ENCODE results near the gene PRCP. TPM values are rescaled to one million over a fixed set of nuclear protein-coding genes. Genes with fewer than 3 reads are reported as not detected.

PRCP gene
- total and polyA plus RNA-seq, 4 donors = 27.3 to 55.2 (median 41.2) TPM

DNA sequence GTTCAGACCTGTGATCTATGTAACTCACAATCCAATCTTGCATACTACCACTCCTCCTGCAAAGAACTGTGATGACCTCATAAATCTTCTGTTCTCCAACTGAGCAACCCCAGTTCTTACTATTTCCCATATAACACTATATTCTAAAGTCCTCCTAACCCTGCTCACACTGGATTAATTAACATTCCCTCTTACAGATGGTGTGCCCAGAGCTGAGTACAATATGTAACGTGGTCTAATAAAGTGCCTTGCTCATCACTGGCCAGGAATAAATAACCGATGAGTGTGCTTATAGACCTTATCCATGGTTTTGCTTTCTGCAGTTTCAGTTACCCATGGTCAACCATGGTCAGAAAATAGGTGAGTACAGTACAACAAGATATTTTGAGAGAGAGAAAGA, 28.6 kb downstream of the PRCP start:
- 97% methylated on average over 2 of the region's 2 CpGs for WGBS
- Histone ChIP-seq H3K4me3 (ENCODE audit: low read depth in 1 of 3, low read length in 3 of 3) (no peak overlapping the region), H3K36me3 (ENCODE audit: control insufficient read depth in 4 of 4, insufficient read depth in 3 of 4, low read depth in 1 of 4, low read length in 3 of 4) (no peaks in the 10 kb centered on the region), H3K27ac (ENCODE audit: low read depth in 1 of 2, low read length in 2 of 2) (no peak overlapping the region), H3K9ac (ENCODE audit: low read depth in 1 of 2, low read length in 2 of 2) (no peak overlapping the region), H3K9me3 (ENCODE audit: control insufficient read depth in 4 of 4, low read length in 3 of 4) (no peaks in the 10 kb centered on the region), H3K4me1 (ENCODE audit: control insufficient read depth in 4 of 4, insufficient read depth in 4 of 4, low read length in 3 of 4) (peaks cover 0 to 7% (median 3%) of the 10 kb centered on the region in 4 donors), H3K27me3 (ENCODE audit: control insufficient read depth in 4 of 4, insufficient read depth in 4 of 4, low read length in 3 of 4) (no peaks in the 10 kb centered on the region)
- TF ChIP-seq YY1 (IDR thresholded peaks at IDR 0.05) (no peak), TAF1 (conservative IDR thresholded peaks at IDR 0.05) (no peak), RXRA (IDR thresholded peaks at IDR 0.05) (no peak), RAD21 (IDR thresholded peaks at IDR 0.05) (no peak), GABPA (IDR thresholded peaks at IDR 0.05 in 1 of 2, conservative IDR thresholded peaks at IDR 0.05 in 1 of 2) (no peak), NR2F2 (IDR thresholded peaks at IDR 0.05) (no peak), SP1 (IDR thresholded peaks at IDR 0.05) (no peak), JUND (IDR thresholded peaks at IDR 0.05) (no peak), HNF4G (IDR thresholded peaks at IDR 0.05) (no peak), EGR1 (IDR thresholded peaks at IDR 0.05; ENCODE audit: low read depth in 2 of 2) (no peak), FOXA1 (IDR thresholded peaks at IDR 0.05) (no peak), FOXA2 (IDR thresholded peaks at IDR 0.05) (no peak), REST (IDR thresholded peaks at IDR 0.05) (no peak), HNF4A (conservative IDR thresholded peaks at IDR 0.05) (no peak)
- TF ChIP-seq, protein P1, sequence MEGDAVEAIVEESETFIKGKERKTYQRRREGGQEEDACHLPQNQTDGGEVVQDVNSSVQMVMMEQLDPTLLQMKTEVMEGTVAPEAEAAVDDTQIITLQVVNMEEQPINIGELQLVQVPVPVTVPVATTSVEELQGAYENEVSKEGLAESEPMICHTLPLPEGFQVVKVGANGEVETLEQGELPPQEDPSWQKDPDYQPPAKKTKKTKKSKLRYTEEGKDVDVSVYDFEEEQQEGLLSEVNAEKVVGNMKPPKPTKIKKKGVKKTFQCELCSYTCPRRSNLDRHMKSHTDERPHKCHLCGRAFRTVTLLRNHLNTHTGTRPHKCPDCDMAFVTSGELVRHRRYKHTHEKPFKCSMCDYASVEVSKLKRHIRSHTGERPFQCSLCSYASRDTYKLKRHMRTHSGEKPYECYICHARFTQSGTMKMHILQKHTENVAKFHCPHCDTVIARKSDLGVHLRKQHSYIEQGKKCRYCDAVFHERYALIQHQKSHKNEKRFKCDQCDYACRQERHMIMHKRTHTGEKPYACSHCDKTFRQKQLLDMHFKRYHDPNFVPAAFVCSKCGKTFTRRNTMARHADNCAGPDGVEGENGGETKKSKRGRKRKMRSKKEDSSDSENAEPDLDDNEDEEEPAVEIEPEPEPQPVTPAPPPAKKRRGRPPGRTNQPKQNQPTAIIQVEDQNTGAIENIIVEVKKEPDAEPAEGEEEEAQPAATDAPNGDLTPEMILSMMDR (IDR thresholded peaks at IDR 0.05; ENCODE audit: low read depth, low read length, missing input control) = no peak
- TF ChIP-seq, protein P2, sequence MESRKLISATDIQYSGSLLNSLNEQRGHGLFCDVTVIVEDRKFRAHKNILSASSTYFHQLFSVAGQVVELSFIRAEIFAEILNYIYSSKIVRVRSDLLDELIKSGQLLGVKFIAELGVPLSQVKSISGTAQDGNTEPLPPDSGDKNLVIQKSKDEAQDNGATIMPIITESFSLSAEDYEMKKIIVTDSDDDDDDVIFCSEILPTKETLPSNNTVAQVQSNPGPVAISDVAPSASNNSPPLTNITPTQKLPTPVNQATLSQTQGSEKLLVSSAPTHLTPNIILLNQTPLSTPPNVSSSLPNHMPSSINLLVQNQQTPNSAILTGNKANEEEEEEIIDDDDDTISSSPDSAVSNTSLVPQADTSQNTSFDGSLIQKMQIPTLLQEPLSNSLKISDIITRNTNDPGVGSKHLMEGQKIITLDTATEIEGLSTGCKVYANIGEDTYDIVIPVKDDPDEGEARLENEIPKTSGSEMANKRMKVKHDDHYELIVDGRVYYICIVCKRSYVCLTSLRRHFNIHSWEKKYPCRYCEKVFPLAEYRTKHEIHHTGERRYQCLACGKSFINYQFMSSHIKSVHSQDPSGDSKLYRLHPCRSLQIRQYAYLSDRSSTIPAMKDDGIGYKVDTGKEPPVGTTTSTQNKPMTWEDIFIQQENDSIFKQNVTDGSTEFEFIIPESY (IDR thresholded peaks at IDR 0.05) = no peak
- TF ChIP-seq, protein P3, sequence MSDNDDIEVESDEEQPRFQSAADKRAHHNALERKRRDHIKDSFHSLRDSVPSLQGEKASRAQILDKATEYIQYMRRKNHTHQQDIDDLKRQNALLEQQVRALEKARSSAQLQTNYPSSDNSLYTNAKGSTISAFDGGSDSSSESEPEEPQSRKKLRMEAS (IDR thresholded peaks at IDR 0.05) = no peak
- TF ChIP-seq, protein P4, sequence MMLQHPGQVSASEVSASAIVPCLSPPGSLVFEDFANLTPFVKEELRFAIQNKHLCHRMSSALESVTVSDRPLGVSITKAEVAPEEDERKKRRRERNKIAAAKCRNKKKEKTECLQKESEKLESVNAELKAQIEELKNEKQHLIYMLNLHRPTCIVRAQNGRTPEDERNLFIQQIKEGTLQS (IDR thresholded peaks at IDR 0.05) = no peak
- no peak for DNase-seq (ENCODE audit: low spot score)
